Measurements from ENCODE around the gene TCIRG1.

- TF ChIP-seq CTCF (conservative IDR thresholded peaks at IDR 0.05) (no peak), ZFX (IDR thresholded peaks at IDR 0.05) (no peak)
Observed at GRCh38 chr11:68050371-68050841, 11.6 kb downstream of the TCIRG1 start.
